Activated CD4-positive, alpha-beta T cell treated with anti-CD3 and anti-CD28 coated beads, Interleukin-2, Interleukin-6, amounts not matched to agents 100 ng/mL and 50 ng/mL, durations not matched to agents 16 hours and 8 hours (primary cell): ENCODE measurements around the gene SCAF8.

Experiments used
- DNase-seq: peaks from one replicate; pipeline ENCODE4 v3.0.0-alpha.2; 2020

Gene SCAF8

DNA sequence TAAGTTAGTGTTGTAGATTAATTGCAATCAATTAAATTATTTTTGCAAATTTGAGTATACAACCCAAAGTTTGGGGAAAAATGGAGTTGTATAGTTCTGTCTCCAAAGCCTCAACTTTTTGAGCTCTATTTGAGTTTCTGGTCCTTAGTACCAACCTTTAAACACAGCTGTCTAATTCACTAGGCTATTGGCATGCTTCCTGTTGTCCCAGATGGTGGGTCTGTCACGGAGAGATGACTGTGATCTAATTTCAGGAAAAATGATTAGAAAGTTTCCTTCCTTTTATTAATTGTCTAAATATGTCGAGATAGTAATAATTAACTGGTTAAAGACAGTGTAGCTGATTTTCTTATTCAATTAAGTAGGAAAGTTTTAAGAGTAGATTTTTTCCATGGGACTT lies 109.6 kb downstream of the SCAF8 start:
- DNase-seq = no peak

DNA sequence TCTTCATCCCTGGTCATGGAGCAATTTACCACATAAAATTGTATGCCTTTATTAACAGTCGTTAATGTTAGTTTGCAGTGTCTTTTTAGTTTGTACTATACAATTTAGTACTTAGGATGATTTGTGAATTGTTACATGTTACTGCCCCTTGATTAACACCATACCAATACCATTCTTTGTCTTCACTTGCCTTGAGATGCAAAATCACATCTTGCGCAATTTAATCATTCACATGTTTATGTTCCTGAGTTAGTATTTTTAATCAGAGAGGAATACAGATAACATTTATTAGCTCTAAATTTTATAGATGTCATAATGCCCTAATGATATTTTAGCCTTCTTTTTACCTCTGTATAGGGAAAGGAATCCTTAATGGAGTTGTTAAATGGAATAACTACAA lies 114.1 kb downstream of the SCAF8 start:
- DNase-seq = no peak

DNA sequence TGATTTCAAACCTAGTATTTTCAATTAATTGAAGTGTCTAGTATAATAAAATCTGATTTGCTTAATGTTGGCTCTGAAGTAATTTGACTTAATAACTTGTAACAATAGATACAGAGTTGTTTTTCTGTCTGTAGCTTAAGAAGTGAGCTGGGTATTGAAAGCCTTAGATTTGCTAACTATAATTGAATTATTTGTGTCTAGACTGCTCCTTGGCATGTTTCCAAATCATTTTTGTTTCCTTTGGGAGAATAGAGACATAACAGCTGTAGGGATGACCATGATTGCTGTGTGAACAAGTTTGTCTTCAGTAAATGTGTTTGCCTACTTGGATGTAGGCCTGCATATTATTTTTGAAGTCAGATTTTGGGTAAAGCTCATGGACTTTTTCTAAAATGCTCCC lies 115.4 kb downstream of the SCAF8 start:
- DNase-seq = no peak

DNA sequence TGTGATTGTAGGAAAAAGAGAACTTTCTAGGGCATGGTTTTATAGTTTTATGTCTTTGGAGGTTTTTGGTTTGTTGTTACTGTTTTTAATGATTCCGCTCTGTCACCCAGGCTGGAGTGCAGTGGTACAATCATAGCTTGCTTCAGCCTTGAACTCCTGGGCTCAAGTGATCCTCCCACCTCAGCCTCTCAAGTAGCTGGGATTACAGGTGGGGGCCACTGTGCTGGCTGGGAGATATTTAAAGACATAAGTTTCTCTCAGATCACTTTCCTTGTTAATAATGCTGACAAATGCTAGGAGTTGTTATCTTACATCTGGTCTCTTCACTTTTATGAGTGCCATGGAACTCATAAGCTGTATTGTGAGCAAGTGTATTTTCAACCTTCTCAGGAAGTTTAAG lies 116.3 kb downstream of the SCAF8 start:
- no peak for DNase-seq

DNA sequence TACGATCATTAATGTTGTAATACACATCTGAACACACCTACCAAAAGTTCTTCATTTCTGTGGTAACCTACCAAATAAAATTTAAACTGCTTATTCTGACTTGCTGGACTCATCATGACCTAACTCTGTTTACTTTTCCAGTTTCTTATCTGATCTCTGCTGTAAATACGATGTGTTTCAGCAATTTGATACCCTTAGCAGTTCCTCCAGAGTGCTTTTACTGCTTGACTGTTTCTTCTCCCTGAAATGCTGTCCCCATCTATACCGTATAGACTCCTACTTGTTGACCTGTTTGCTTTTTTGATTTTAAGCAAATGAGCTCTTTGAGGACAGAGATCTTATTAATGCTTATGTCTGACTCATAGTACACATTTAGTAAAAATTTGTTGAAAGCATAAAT lies 119.5 kb downstream of the SCAF8 start:
- no peak for DNase-seq

DNA sequence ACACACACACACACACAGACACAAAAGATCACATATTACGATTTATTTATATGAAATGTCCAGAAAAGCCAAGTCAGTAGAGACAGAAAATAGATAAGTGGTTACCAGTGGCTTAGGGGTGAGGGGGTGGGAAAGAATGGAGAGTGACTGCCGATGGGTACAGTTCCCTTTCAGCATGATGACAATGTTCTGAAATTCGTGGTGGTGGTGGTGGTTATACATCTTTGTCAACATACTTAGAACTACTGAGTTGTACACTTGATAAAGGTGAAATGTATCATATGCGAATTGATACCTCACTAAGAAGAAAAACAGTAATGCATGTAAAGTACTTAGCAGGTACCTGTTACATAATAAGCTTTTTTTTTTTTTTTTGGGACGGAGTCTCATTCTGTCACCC lies 124.3 kb downstream of the SCAF8 start:
- no peak for DNase-seq

DNA sequence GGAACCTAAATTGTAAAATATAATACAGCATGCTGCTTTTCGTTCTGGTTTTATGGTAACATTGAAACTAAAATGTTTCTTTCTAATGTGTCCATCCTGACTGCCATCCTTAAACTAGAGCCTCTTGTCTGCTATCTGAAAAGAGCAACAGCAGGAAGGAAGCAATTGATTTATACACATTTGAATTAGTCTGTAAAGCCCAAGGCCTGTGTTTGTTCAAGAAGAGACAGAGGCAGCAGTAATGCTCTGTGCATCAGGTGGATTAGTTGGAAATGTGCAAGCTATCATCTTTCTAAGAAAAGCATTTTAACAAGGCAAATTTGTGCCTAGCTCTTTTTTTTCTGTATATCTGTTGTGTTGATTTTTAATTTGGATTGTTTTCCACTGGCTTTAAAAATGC lies 128.6 kb downstream of the SCAF8 start:
- no peak for DNase-seq

DNA sequence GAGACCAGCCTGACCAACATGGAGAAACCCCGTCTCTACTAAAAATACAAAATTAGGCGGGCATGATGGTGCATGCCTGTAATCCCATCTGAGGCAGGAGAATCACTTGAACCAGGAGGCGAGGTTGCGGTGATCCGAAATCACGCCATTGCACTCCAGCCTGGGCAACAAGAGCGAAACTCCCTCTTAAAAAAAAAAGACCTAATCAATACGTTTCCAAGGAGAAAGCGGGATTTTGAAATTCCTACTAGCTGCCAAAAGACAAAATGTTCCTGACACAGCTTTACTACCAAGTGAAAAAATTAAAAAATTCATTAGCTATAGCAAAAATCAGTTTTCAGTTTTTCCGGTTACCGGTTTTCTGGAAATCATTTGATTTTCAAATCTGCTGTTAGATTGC lies 129.3 kb downstream of the SCAF8 start:
- no peak for DNase-seq

DNA sequence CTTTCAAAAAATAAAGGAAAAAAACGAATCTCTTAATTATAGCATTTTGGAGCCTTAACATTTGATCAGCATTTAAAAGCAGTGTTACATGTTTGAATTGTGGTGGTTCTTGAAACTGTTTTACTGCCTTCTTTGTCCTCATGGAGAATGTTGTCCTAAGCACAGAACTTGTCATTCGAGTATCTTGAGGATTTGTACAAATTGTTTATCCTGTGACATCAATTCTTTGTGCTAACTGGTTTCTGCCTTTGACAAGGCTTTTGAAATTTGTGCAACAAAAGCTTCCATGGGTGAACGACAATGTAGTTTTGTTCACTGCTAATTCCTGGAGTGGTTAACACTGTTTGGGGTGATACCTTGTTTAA lies 130.8 kb downstream of the SCAF8 start:
- DNase-seq = no peak

DNA sequence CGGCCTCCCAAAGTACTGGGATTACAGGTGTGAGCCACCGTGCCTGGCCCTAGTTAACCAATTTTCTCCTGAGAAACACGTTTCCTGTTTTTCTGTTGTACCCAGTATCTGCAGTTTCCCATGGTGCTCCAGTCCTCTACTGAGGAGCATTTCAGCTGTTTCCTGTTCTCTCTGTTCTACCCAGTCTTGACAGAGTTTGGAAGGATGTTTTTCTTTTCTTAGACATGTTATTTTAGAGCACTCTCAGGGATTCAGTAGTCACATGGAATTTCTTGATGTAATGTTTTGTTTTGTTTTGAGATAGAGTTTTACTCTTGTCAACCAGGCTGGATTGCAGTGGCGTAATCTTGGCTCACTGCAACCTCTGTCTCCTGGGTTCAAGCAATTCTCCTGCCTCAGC lies 132.1 kb downstream of the SCAF8 start:
- DNase-seq = no peak

DNA sequence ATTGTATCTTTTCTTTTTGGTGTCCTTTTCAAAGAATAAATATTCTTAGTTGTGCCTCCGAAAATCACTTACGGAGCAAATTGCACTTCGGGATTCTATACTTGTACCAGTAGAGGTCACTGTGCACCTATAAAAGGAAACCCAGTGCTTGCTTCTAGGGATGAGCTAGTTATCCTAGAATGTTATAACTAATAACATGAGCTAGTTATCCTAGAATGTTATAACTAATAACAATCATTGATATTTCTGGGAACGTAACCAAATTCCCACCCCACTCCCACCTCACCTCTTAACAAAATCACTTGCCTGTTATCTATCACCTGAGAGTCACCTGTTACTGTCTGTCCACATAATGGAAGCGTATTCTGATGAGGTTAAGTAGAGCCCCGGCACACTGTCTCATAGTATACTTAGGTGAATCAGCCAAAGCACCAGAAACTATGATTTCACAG lies 135.0 kb downstream of the SCAF8 start:
- DNase-seq = peak; percentile 47

DNA sequence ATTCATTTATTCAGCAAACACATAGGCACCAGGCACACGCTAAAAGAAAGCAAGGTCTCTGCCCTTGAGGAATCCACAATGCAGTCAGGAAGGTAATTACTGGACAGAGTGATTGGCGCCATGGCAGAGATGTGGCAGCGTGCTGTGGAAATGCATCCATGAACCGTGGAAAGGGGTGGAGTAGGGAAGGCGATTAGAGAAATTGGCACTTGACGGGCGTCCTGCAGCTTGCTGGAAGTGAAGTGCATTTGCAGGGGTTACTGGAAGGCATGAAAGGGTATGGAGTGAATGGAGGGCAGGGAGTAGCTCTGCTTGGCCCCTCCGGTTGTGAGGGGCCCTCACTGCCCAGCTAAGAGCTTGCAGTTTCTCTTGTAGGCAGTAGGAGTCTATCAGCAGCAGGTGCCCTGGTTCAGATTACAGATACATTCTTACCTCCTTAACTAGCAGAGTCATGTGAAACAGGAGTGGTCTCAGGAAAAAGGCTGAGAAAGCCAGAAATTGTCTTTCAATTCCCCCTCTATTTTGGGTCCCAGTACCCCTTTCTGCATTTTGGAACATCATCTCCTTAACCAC lies 139.4 kb downstream of the SCAF8 start:
- no peak for DNase-seq

DNA sequence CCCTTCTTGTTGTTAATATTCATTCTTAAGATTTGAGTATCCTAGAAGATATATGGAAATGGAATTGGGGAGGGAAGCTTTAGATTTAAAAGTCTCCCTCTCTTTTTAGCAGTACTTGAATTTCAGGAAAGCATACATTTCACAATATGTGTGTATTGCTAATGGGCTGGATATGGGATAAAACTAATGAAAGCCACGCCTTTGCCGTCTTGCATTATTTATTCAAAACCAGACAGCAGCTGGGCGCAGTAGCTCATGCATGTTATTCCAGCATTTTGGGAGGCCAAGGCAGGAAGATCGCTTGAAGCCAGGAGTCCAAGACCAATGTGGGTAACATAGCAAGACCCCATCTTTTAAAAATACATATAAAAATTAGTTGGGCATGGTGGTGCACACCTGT lies 140.3 kb downstream of the SCAF8 start:
- no peak for DNase-seq

DNA sequence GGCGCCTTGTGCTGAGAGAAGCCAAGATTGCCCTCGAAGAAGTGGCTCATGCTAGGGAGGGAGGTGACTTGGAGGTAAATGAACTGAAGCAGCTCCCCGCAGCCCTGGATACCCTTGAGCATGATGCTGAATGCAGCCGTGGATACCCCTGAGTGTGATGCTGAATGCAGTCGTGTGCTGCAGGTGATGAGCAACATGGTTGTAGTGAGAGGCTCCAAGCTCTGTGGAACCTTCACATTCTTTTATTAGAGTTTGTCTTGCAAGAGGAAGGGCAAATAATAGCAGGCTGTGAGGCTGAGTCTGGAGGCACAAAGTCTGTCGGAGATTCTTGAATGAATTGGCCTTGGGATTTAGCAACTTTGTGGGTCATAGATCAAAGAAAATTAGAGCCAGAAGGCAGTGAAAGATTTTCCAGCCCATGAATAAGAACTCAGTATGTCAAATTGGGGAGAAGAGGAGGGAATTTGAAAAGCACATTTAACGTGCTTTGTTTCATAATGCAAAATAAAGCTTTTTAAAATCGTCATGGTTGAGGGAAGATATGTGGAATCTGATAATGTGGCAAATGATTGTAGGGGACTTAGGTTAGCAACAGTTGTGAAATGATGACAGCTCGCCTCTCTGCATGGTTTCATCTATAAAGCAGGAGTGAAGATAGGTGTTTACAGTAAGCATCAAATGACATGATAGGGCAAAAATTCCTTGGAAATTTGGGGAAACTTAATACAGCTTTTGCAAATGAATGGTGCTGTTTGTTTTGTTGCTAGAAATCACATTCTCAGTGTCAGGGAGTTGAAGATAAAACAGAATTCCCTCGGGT lies 141.8 kb downstream of the SCAF8 start:
- DNase-seq = no peak

DNA sequence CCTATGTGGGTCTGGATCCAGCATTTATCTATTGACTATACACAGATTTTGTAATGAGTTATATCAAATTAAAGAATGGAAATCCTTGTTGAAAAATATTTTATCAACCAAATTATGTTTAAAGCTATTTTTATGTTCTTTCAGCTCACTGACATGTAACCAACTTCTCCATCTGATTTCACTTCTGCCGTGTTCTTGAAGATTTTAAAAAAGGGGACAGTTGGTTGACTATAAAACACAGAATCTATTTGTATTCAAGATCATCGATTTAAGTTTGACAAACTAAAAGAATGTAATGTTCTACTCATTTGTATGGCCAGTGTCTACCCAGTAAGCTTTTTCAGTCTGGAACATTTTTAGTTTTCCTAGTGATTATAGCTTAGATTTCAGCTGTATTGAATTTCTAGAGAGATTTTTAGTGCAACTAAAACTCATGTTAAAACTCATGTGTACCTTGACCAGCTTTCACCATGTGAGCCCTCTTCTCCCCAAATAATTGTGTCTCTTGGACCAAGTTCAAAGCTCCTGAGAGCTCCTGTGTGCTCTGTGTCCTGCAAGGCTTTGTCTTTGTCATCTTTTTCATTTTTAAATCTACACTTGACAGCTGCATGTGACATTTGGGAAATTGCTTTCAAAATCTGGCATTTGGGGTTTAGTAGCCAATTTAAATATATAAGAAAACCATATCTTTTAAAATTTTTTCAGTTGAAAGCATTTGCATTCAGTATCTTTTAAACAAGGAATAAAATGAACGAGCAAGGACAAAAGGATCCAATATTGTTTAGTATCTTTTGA lies 143.5 kb downstream of the SCAF8 start:
- no peak for DNase-seq

DNA sequence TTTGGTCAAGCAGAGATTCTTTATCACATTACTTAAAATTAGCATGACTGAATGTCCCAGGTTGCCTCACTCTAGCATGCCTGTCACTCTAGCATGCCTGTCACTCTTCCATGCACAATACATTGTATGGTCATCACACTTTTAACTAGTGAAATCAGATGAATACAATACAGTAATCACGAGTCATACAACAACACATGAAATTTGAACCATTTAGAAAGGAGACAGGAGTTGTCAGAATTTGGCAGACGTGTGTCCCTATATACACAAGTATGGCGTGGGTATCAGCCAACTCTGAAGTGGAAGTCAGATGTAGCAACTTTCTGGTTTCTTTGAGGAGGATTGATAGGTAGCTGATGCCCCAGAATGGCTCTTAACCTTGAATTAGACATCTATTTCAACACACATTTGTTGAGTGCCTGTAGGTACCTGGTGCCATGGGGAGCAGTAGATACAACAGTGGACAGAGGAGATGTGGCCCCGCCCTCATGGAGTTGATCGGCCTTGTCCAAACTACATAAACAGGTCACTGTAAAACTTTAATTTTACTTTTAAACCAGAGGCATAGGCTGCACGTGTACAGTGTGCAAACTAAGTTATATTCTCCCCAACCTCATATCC lies 145.8 kb downstream of the SCAF8 start:
- DNase-seq = no peak

DNA sequence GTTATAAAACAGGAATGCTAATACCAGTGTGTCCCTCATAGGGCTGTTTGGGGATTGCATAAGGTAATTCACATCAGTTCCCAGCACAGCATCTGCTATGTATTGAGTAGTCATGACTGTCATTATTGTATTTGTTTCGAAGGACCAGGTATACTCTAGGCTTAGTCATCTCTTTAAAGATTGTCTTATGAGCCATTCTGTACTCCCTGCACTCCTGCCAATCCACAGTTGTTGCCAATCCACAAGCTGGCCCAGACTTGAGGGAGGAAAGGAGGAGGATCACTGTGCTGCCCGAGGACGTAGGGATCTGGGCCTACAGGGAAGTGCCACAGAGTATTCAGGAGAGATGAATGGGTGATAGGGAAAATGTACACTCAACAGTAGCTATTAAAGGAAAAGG lies 148.9 kb downstream of the SCAF8 start:
- DNase-seq = no peak
